BJ (cell line): ENCODE results near the gene KRTAP10-3. TPM values are rescaled to one million over a fixed set of nuclear protein-coding genes. Genes with fewer than 3 reads are reported as not detected.

Experiments
- CTCF ChIA-PET: fragments of 350-600 bp; formaldehyde crosslinking; extraction: SDS; loops from one replicate; lab custom pipeline; 2021; ENCODE audit warnings: antibody characterized with exemption, inconsistent platforms; lab: Yijun Ruan, JAX
- POLR2A ChIA-PET: fragments of 300-600 bp; sonication (Branson Sonifier 250); formaldehyde crosslinking; extraction: SDS; loops from one replicate; lab custom pipeline; 2021; ENCODE audit warnings: antibody characterized with exemption; lab: Charles Lee
- DNase-seq: peaks from one replicate; pipeline ENCODE4 v3.0.0-alpha.2; 2011; ENCODE audit warnings: low read depth
- H3K27me3 ChIP-seq: 2 replicates; pipeline ENCODE4 v1.6.0; 2011; ENCODE audit warnings: low read length; ENCODE audit not compliant: control insufficient read depth, insufficient read depth
- H3K36me3 ChIP-seq: 2 replicates; pipeline ENCODE4 v1.5.1; 2011; ENCODE audit warnings: low read length; ENCODE audit not compliant: control insufficient read depth, insufficient read depth
- H3K4me3 ChIP-seq: 2 replicates; pipeline ENCODE4 v1.5.1; 2011; ENCODE audit warnings: low read depth, mild to moderate bottlenecking, control low read depth, low read length
- CTCF ChIP-seq: IDR thresholded peaks from 2 replicates; pipeline ENCODE4 v1.5.1; 2011; ENCODE audit warnings: low read depth, mild to moderate bottlenecking, control low read depth, inconsistent platforms, low read length, moderate library complexity; ENCODE audit not compliant: insufficient read depth
- polyA plus RNA-seq: library from polyadenylated mRNA; depleted of rRNA; stranded (reverse); fragments of >200 nt; gene quantifications from 2 replicates; pipeline ENCODE4 v1.2.3, GENCODE V29; 2011

KRTAP10-3 gene
- polyA plus RNA-seq, 1 experiment, result not detected

DNA sequence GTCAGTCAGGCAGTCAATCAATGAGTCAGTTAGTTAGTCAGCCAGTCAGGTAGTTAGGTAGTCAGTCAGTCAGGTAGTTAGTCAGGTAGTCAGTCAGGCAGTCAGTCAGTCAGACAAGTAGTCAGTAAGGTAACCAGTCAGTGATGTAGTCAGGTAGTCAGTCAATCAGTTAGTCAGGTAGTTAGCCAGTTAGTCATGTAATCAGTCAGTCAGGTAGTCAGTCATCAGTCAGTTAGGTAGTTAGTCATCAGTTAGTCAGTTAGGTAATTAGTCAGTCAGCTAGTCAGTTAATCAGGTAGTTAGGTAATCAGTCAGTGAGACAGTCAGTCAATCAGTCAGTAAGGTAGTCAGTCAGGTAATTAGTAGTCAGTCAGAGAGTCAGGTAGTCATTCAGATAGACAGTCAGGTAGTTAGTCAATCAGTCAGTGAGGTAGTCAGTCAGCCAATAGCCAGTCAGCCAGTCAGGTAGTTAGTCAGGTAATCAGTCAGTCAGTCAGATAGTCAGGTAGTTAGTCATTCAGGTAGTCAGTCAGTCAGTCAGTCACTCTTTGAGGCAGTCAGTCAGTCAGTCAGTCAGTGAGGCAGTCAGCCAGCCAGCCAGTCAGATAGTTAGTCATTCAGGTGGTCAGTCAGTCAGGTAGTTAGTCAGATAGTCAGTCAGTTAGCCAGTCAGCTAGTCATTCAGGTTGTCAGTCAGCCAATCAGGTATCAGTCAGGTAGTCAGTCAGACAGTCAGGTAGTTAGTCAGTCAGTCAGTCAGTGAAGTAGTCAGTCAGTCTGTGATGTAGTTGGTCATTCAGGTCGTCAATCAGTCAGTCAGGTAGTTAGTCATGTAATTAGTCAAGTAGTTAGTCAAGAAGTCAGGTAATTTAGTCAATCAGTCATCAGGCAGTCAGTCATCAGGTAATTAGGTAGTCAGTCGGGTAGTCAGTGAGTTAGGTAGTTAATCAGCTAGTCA lies 33.9 kb downstream of the KRTAP10-3 start:
- Histone ChIP-seq H3K4me3 (no peak overlapping the region), H3K36me3 (no peaks in the 10 kb centered on the region), H3K27me3 (no peaks in the 10 kb centered on the region)
- CTCF ChIA-PET, result no interaction called here
- no peak for DNase-seq
- POLR2A ChIA-PET, result no interaction called here
- TF ChIP-seq CTCF, result no peak

GRCh38 chr21:44523567-44524413 lies 34.8 kb downstream of the KRTAP10-3 start:
- POLR2A ChIA-PET, result no interaction called here
- DNase-seq, result no peak
- Histone ChIP-seq H3K27me3 (no peaks in the 10 kb centered on the region), H3K4me3 (no peak overlapping the region), H3K36me3 (no peaks in the 10 kb centered on the region)
- TF ChIP-seq CTCF, result no peak
- CTCF ChIA-PET, result no interaction called here

GRCh38 chr21:44522753-44523204 lies 35.8 kb downstream of the KRTAP10-3 start:
- ChIA-PET POLR2A (no interaction called here), CTCF (interaction anchor here (0.9 kb wide), 1 partner anchor 25 kb away, joined by 3 read pairs; no protein-coding TSS in a partner anchor)
- Histone ChIP-seq H3K36me3 (no peaks in the 10 kb centered on the region), H3K27me3 (no peaks in the 10 kb centered on the region), H3K4me3 (no peak overlapping the region)
- TF ChIP-seq CTCF, result no peak
- DNase-seq, result no peak

- TF ChIP-seq CTCF, result no peak
- POLR2A ChIA-PET, result no interaction called here
- no peaks in the 10 kb centered on the region for H3K36me3 ChIP-seq
- no peaks in the 10 kb centered on the region for H3K27me3 ChIP-seq
- no peak for DNase-seq
- no peak overlapping the region for H3K4me3 ChIP-seq
- CTCF ChIA-PET, result interaction anchor here (0.9 kb wide), 1 partner anchor 24 kb away, joined by 3 read pairs; no protein-coding TSS in a partner anchor
Observed at GRCh38 chr21:44521928-44522752, 36.5 kb downstream of the KRTAP10-3 start.
